HEK293 (cell line): ENCODE measurements around the gene MAPKAP1.

ENCODE experiments used
- CTCF ChIA-PET: fragments of 350-600 bp; formaldehyde crosslinking; extraction: SDS; loops from one replicate; lab custom pipeline; 2021; ENCODE audit warnings: antibody characterized with exemption; lab: Yijun Ruan, JAX
- POLR2A ChIA-PET: fragments of 300-600 bp; formaldehyde crosslinking; extraction: SDS; loops from one replicate; lab custom pipeline; 2020; ENCODE audit warnings: antibody characterized with exemption, inconsistent platforms; lab: Yijun Ruan, JAX
- H3K27ac ChIP-seq: fragments of 200-500 bp; sonication (Bioruptor generic); 2 replicates; pipeline ENCODE4 v1.5.1; 2014; ENCODE audit warnings: low read depth, low read length, control low read depth, inconsistent platforms; ENCODE audit errors: extremely low read depth
- H3K36me3 ChIP-seq, 2 experiments: fragments of 200-500 bp in 1 of 2; sonication (Bioruptor generic) in 1 of 2; 1 replicate in 1 of 2; 2 replicates in 1 of 2; pipeline ENCODE4 v1.5.1; 2014 to 2017; ENCODE audit warnings: inconsistent platforms in 2 of 2, low read length in 2 of 2; ENCODE audit not compliant: control insufficient read depth in 2 of 2, insufficient read depth in 1 of 2
- H3K4me1 ChIP-seq: fragments of 200-500 bp; sonication (Bioruptor generic); 2 replicates; pipeline ENCODE4 v1.5.1; 2014; ENCODE audit warnings: mild to moderate bottlenecking, low read length, inconsistent platforms; ENCODE audit not compliant: control insufficient read depth, insufficient read depth
- H3K4me3 ChIP-seq: 2 replicates; pipeline ENCODE4 v1.5.1; 2011; ENCODE audit warnings: low read depth, mild to moderate bottlenecking, control low read depth, low read length, moderate library complexity
- H3K9me3 ChIP-seq: fragments of 200-500 bp; sonication (Bioruptor generic); 2 replicates; pipeline ENCODE4 v1.5.1; 2014; ENCODE audit warnings: low read depth, low read length, inconsistent platforms; ENCODE audit not compliant: control insufficient read depth, insufficient read depth
- GLI2 ChIP-seq: fragments of 450-650 bp; formaldehyde crosslinking; IDR thresholded peaks from 2 replicates; pipeline ENCODE4; 2017; ENCODE audit warnings: missing biosample characterization, missing genetic modification characterization, low read depth, borderline replicate concordance
- IKZF3 ChIP-seq: fragments of 450-650 bp; IDR thresholded peaks from 2 replicates; pipeline ENCODE4 v1.5.0; 2018; ENCODE audit warnings: missing biosample characterization, mild to moderate bottlenecking, missing genetic modification characterization, moderate library complexity
- KLF10 ChIP-seq: fragments of 450-650 bp; IDR thresholded peaks from 2 replicates; pipeline ENCODE4 v1.5.1; 2018; ENCODE audit warnings: missing biosample characterization, mild to moderate bottlenecking, missing genetic modification characterization
- OSR2 ChIP-seq: fragments of 450-650 bp; formaldehyde crosslinking; IDR thresholded peaks from 2 replicates; pipeline ENCODE4 v1.5.1; 2016; ENCODE audit warnings: missing biosample characterization, missing genetic modification characterization
- PRDM6 ChIP-seq: fragments of 450-650 bp; formaldehyde crosslinking; IDR thresholded peaks from 2 replicates; pipeline ENCODE4 v1.5.1; 2017; ENCODE audit warnings: missing biosample characterization, missing genetic modification characterization
- SP7 ChIP-seq: fragments of 450-650 bp; formaldehyde crosslinking; IDR thresholded peaks from 2 replicates; pipeline ENCODE4 v1.5.1; 2016; ENCODE audit warnings: missing biosample characterization, missing genetic modification characterization
- ZBTB48 ChIP-seq: fragments of 450-650 bp; formaldehyde crosslinking; IDR thresholded peaks from 2 replicates; pipeline ENCODE4 v1.5.1; 2016; ENCODE audit warnings: missing biosample characterization, missing genetic modification characterization
- ZNF121 ChIP-seq: fragments of 450-650 bp; formaldehyde crosslinking; IDR thresholded peaks from 2 replicates; pipeline ENCODE4 v1.5.1; 2016; ENCODE audit warnings: missing biosample characterization, missing genetic modification characterization
- ZNF140 ChIP-seq: fragments of 450-650 bp; formaldehyde crosslinking; IDR thresholded peaks from 2 replicates; pipeline ENCODE4 v1.5.1; 2016; ENCODE audit warnings: missing biosample characterization, missing genetic modification characterization
- ZNF211 ChIP-seq: fragments of 450-650 bp; formaldehyde crosslinking; IDR thresholded peaks from 2 replicates; pipeline ENCODE4 v1.5.1; 2016; ENCODE audit warnings: low read depth, missing biosample characterization, missing genetic modification characterization
- ZNF223 ChIP-seq: fragments of 450-650 bp; formaldehyde crosslinking; IDR thresholded peaks from 2 replicates; pipeline ENCODE4 v1.5.1; 2016; ENCODE audit warnings: missing biosample characterization, missing genetic modification characterization
- ZNF24 ChIP-seq: fragments of 450-650 bp; formaldehyde crosslinking; IDR thresholded peaks from 2 replicates; pipeline ENCODE4 v1.5.1; 2016; ENCODE audit warnings: missing biosample characterization, missing genetic modification characterization
- ZNF266 ChIP-seq: fragments of 450-650 bp; formaldehyde crosslinking; IDR thresholded peaks from 2 replicates; pipeline ENCODE4 v1.5.1; 2016; ENCODE audit warnings: missing biosample characterization, missing genetic modification characterization, low read depth
- ZNF398 ChIP-seq: fragments of 450-650 bp; formaldehyde crosslinking; IDR thresholded peaks from 2 replicates; pipeline ENCODE4 v1.5.1; 2017; ENCODE audit warnings: missing biosample characterization, missing genetic modification characterization
- ZNF404 ChIP-seq: fragments of 450-650 bp; formaldehyde crosslinking; IDR thresholded peaks from 2 replicates; pipeline ENCODE4 v1.5.1; 2017; ENCODE audit warnings: missing biosample characterization, missing genetic modification characterization
- ZNF518A ChIP-seq: fragments of 450-650 bp; formaldehyde crosslinking; conservative IDR thresholded peaks from 2 replicates; pipeline ENCODE4 v1.5.1; 2016; ENCODE audit warnings: low read depth, missing biosample characterization, missing genetic modification characterization
- ZNF623 ChIP-seq: fragments of 450-650 bp; formaldehyde crosslinking; IDR thresholded peaks from 2 replicates; pipeline ENCODE4 v1.5.1; 2016; ENCODE audit warnings: missing biosample characterization, missing genetic modification characterization
- ZNF664 ChIP-seq: fragments of 450-650 bp; formaldehyde crosslinking; IDR thresholded peaks from 2 replicates; pipeline ENCODE4 v1.5.1; 2016; ENCODE audit warnings: missing biosample characterization, missing genetic modification characterization
- ZNF677 ChIP-seq: fragments of 450-650 bp; IDR thresholded peaks from 2 replicates; pipeline ENCODE4 v1.5.0; 2018; ENCODE audit warnings: missing biosample characterization, mild to moderate bottlenecking, missing genetic modification characterization, moderate library complexity
- ZXDB ChIP-seq: fragments of 450-650 bp; formaldehyde crosslinking; IDR thresholded peaks from 2 replicates; pipeline ENCODE4 v1.5.1; 2016; ENCODE audit warnings: missing biosample characterization, missing genetic modification characterization
- TF ChIP-seq, protein P1 (sequence below): fragments of 450-650 bp; formaldehyde crosslinking; IDR thresholded peaks from 2 replicates; pipeline ENCODE4 v1.5.1; 2016; ENCODE audit warnings: missing biosample characterization, missing genetic modification characterization

Gene MAPKAP1

DNA sequence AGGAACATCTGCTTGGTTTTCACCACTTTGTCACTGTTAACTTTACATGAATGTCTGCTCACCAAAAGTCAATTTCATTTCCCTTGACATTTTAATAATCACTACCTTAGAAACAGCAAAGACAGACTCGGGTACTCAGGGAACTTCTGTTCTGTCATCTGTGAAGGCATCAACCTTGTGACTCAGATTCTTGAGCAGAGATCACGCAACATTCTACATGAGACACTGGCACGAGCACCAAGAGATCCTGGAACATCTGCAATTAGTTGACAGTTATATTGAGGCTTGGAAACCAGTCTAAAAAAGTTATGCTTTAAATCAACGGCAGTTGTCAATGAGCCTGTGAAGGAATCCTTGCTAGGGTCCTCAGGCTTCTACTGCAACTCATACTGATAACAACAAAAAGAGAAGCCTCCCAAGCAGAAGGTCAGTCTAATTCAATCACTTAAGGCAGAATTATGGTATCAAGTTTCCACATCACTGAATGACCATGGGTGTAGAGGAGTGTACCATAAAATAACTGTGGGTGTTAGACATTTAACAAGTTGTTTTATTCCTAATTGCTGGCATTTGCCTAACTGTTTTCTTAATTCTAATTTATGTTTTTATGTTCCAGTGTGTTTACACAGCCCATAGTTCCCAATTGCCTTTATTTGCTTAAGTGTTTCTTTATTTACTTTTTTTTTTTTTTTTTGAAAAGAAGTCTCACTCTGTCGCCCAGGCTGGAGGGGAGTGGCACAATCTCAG, 36.8 kb upstream of the MAPKAP1 start (continued):
- TF ChIP-seq ZNF398 = no peak
- peak; percentile 76 for TF ChIP-seq GLI2 (tag by site-specific recombination)
- TF ChIP-seq ZBTB48 (tag by site-specific recombination) = no peak
- peak; percentile 84 for TF ChIP-seq SP7 (tag by site-specific recombination)
- no peak for TF ChIP-seq ZXDB (tag by site-specific recombination)
- TF ChIP-seq ZNF24 = 0 out of 2 replicates have a peak, but pooled peaks have one; percentile 30
- TF ChIP-seq OSR2 = peak; percentile 91
- peak; percentile 89 for TF ChIP-seq PRDM6 (tag by site-specific recombination)

GRCh38 chr9:125742657-125743056, 35.6 kb upstream of the MAPKAP1 start:
- Histone ChIP-seq H3K27ac (no peak overlapping the region), H3K4me1 (peaks cover 7% of the 10 kb centered on the region), H3K36me3 (no peaks in the 10 kb centered on the region), H3K9me3 (no peaks in the 10 kb centered on the region), H3K4me3 (no peak overlapping the region)
- POLR2A ChIA-PET = no interaction called here
- CTCF ChIA-PET = interaction anchor here (1.6 kb wide), 1 partner anchor 709 kb away, joined by 3 read pairs; no protein-coding TSS in a partner anchor
- 0 out of 2 replicates have a peak, but pooled peaks have one; percentile 10 for TF ChIP-seq ZNF121
- TF ChIP-seq ZNF211 (tag by site-specific recombination) = no peak
- TF ChIP-seq ZNF518A (tag by site-specific recombination) = peak; percentile 81
- TF ChIP-seq ZNF664 (tag by site-specific recombination) = 0 out of 2 replicates have a peak, but pooled peaks have one; percentile 15
- 0 out of 2 replicates have a peak, but pooled peaks have one; percentile 30 for TF ChIP-seq ZNF140 (tag by site-specific recombination)
- TF ChIP-seq ZNF404 (tag by site-specific recombination) = peak; percentile 48; the same call in 1 of the 2 replicates
- TF ChIP-seq ZNF223 (tag by site-specific recombination) = 0 out of 2 replicates have a peak, but pooled peaks have one; percentile 37
- no peak for TF ChIP-seq ZNF677 (tag by site-specific recombination)
- TF ChIP-seq ZNF623 (tag by site-specific recombination) = peak; percentile 37; the same call in 1 of the 2 replicates
- TF ChIP-seq, protein P1, sequence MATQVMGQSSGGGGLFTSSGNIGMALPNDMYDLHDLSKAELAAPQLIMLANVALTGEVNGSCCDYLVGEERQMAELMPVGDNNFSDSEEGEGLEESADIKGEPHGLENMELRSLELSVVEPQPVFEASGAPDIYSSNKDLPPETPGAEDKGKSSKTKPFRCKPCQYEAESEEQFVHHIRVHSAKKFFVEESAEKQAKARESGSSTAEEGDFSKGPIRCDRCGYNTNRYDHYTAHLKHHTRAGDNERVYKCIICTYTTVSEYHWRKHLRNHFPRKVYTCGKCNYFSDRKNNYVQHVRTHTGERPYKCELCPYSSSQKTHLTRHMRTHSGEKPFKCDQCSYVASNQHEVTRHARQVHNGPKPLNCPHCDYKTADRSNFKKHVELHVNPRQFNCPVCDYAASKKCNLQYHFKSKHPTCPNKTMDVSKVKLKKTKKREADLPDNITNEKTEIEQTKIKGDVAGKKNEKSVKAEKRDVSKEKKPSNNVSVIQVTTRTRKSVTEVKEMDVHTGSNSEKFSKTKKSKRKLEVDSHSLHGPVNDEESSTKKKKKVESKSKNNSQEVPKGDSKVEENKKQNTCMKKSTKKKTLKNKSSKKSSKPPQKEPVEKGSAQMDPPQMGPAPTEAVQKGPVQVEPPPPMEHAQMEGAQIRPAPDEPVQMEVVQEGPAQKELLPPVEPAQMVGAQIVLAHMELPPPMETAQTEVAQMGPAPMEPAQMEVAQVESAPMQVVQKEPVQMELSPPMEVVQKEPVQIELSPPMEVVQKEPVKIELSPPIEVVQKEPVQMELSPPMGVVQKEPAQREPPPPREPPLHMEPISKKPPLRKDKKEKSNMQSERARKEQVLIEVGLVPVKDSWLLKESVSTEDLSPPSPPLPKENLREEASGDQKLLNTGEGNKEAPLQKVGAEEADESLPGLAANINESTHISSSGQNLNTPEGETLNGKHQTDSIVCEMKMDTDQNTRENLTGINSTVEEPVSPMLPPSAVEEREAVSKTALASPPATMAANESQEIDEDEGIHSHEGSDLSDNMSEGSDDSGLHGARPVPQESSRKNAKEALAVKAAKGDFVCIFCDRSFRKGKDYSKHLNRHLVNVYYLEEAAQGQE (tag by site-specific recombination) = peak; percentile 52; the same call in 1 of the 2 replicates
- 0 out of 2 replicates have a peak, but pooled peaks have one; percentile 29 for TF ChIP-seq ZNF266 (tag by site-specific recombination)
- no peak for TF ChIP-seq KLF10 (tag by site-specific recombination)
- TF ChIP-seq IKZF3 (tag by site-specific recombination) = no peak
